Mucosa of descending colon (tissue), 3 donors: ENCODE data around the gene ATPAF1. TPM values are rescaled to one million over a fixed set of nuclear protein-coding genes. Genes with fewer than 3 reads are reported as not detected.
"Not testable (repeated sequence)": the region's sequence is repeated elsewhere in the genome, so short reads cannot be mapped to it uniquely, and the experiment has no call there.

ENCODE experiments used
- ATAC-seq: fragments of 200-7000 bp; cut with Tn5 transposase; one replicate; pipeline ENCODE4 v1.9.1; 2020; ENCODE audit warnings: mild to moderate bottlenecking, moderate library complexity
- DNase-seq, 3 donors: peaks; one replicate each; pipeline ENCODE4 v3.0.0-alpha.2; 2020
- H3K36me3 ChIP-seq: fragments of 200-600 bp; one replicate; pipeline ENCODE4 v1.8.0; 2021; ENCODE audit warnings: low read depth, mild to moderate bottlenecking
- H3K4me1 ChIP-seq: fragments of 200-600 bp; one replicate; pipeline ENCODE4 v1.8.0; 2021; ENCODE audit warnings: low read depth, mild to moderate bottlenecking
- H3K4me3 ChIP-seq: fragments of 200-600 bp; one replicate; pipeline ENCODE4 v1.8.0; 2021; ENCODE audit warnings: mild to moderate bottlenecking
- H3K9me3 ChIP-seq: fragments of 200-600 bp; one replicate; pipeline ENCODE4 v1.8.0; 2021; ENCODE audit warnings: mild to moderate bottlenecking
- intact Hi-C, 2 donors: fragments of 100-400 bp; cut with DNase I in 1 of 2; cut with micrococcal nuclease in 1 of 2; formaldehyde crosslinking; loops; one replicate each; pipeline versions ENCODE4 v1.11.0 to v1.11.1; 2022; cut with DNase I, micrococcal nuclease
- total RNA-seq, 3 donors: library from RNA; stranded (reverse); fragmentation: NEBNext Ultra II Directional in 2 of 3; extraction: Animal tissue kit (Norgen Biotek cat#: 25700) in 2 of 3; gene quantifications; one replicate each; pipeline versions ENCODE4 v1.2.1 to v1.2.4, GENCODE V29; 2021 to 2023
- TF ChIP-seq, protein P1 (sequence below): fragments of 200-600 bp; IDR thresholded peaks from one replicate; pipeline ENCODE4 v1.8.0; 2022; ENCODE audit warnings: antibody characterized with exemption, mild to moderate bottlenecking
- donor health status: DM: no; HTN: no; CAD: no; lungs with moderate emphysema.
- donor health status: DM: no; HTN: no; CAD: no.
- donor health status: DM: no; HTN: yes; CAD: no.

The ATPAF1 gene
- total RNA-seq, 3 donors from 2014 or later: 49.7 to 54.9 (median 52.6) TPM

DNA sequence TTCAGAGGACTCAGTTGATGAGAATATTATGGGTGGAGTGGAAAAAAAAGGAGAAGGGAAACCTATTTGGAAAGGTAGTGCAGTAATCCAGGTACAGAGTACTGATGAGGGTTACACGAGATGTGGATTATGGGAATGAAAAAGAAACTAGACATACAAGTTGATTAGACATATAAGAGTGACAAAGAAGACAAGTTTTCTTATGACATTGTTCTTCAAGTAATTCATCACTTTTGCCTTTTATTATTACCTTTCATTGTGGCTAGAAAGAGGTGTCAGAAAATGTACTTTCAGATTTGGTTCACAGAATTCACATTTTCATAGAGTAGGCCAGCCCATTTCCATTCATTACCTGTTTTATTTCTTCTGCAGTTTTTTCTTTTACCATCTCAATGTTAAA is 10.4 kb downstream of the ATPAF1 start:
- H3K9me3 ChIP-seq: no peaks in the 10 kb centered on the region
- DNase-seq: no peak
- no peak overlapping the region for H3K4me3 ChIP-seq
- peaks cover 12% of the 10 kb centered on the region for H3K4me1 ChIP-seq
- TF ChIP-seq, protein P1, sequence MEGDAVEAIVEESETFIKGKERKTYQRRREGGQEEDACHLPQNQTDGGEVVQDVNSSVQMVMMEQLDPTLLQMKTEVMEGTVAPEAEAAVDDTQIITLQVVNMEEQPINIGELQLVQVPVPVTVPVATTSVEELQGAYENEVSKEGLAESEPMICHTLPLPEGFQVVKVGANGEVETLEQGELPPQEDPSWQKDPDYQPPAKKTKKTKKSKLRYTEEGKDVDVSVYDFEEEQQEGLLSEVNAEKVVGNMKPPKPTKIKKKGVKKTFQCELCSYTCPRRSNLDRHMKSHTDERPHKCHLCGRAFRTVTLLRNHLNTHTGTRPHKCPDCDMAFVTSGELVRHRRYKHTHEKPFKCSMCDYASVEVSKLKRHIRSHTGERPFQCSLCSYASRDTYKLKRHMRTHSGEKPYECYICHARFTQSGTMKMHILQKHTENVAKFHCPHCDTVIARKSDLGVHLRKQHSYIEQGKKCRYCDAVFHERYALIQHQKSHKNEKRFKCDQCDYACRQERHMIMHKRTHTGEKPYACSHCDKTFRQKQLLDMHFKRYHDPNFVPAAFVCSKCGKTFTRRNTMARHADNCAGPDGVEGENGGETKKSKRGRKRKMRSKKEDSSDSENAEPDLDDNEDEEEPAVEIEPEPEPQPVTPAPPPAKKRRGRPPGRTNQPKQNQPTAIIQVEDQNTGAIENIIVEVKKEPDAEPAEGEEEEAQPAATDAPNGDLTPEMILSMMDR: no peak
- H3K36me3 ChIP-seq: no peaks in the 10 kb centered on the region
- no peak for ATAC-seq
- intact Hi-C loops: no loop called here

DNA sequence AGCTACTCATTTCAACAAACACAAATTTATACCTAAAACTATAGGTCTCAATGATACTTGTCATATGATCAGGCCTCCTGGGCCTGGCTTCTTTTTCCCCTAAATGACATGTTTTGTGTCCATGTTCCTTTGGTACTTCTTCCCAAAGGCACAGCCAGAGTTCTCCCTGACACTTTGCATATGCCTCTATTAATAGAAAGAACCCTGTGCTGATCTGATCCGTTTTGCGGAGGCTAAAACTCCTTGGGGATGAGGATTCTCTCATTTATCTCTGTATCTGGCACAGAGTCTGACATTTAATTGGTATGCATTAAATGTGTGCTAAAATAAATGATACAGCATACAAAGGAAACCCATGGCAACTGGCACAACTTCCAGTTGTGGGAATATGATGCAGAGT is 11.5 kb downstream of the ATPAF1 start:
- ATAC-seq (no peak), DNase-seq (no peak)
- Histone ChIP-seq H3K9me3 (no peaks in the 10 kb centered on the region), H3K4me3 (no peak overlapping the region), H3K4me1 (peaks cover 15% of the 10 kb centered on the region), H3K36me3 (no peaks in the 10 kb centered on the region)
- intact Hi-C loops: no loop called here
- TF ChIP-seq, protein P1: no peak

DNA sequence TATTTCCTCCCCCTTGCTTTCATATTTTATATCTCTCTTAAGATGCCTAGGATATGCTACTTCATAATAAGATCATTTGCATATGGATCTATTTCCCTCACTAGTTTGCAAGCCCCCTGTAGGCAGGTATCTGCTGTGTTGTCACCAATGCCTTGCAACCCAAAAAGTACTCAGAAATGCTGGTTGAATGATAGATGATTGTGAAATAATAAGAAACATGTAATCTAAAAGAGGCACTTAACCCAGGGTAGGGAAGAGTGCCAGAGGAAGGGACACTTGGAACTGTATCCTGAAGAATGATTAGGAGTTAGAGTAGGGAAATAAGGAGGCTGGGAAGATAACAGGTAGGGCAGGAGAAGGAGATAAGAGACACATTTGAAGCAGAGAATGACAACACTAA is 12.3 kb downstream of the ATPAF1 start:
- DNase-seq (no peak), ATAC-seq (no peak)
- Histone ChIP-seq H3K4me1 (peaks cover 15% of the 10 kb centered on the region), H3K36me3 (no peaks in the 10 kb centered on the region), H3K9me3 (no peaks in the 10 kb centered on the region), H3K4me3 (no peak overlapping the region)
- intact Hi-C loops: no loop called here
- TF ChIP-seq, protein P1: no peak

DNA sequence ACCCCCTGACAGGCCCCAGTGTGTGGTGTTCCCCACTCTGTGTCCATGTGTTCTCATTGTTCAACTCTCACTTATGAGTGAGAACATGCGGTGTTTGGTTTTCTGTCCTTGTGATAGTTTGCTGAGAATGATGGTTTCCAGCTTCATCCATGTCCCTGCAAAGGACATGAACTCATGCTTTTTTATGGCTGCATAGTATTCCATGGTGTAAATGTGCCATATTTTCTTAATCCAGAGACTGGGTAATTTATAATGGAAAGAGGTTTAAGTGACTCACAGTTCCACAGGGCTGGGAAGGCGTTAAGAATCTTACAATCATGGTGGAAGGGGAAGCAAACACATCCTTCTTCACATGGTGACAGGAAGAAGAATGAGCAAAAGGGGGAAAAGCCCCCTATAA is 13.5 kb downstream of the ATPAF1 start:
- peaks cover 15% of the 10 kb centered on the region for H3K4me1 ChIP-seq
- DNase-seq, ATAC-seq, H3K4me3 ChIP-seq, intact Hi-C loops, H3K36me3 ChIP-seq, H3K9me3 ChIP-seq: not testable (repeated sequence)

DNA sequence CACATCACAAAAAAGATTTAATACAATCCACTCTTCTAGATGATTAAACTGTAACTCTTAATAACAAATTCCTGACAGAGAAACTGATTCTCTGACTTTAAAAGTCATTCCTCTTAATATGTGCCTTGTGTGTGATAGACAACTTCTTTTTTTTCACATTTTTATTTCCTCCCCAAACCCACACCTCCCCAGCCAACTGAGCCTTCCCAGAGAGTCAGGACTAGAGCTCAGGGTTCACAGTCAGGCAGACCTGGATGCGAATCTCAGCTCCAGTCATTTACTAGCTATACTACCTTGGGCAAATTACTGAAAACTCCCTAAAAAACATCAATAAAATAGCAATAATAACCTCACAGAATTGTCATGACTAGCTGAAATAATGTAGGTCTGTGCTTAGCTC is 14.2 kb downstream of the ATPAF1 start:
- TF ChIP-seq, protein P1: no peak
- intact Hi-C loops: no loop called here
- H3K9me3 ChIP-seq: peaks cover 8% of the 10 kb centered on the region
- peak in 1 of 3 donors; percentile 35 for DNase-seq
- H3K36me3 ChIP-seq: no peaks in the 10 kb centered on the region
- peak; percentile 50 for ATAC-seq
- peaks cover 15% of the 10 kb centered on the region for H3K4me1 ChIP-seq
- no peak overlapping the region for H3K4me3 ChIP-seq

DNA sequence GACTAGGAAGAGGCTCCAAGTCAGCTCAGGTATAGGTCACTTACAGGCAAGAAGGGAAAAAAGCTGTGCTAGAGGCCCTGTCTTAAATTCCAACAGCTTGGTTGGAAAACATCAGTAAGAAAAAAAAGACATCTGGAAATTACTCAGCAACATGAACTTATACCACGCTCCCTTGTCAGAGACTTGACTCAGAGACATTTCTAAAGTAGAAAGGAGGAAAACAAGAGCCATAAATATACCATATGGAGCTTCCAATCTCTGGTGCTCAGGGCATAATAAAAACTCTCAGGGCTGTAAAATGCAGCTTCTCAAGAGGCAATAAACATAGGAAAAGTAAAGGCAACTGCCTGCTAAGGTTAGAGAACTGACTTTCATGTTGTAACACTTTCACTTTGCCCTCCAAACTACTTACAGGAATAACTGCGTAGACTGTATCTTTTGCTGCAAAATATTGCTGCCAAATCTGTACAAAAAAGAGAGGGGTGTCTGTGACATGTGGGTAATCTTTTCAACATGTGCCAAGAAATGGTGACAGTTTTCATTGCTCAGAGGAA is 14.7 kb downstream of the ATPAF1 start:
- Histone ChIP-seq H3K4me1 (peaks cover 15% of the 10 kb centered on the region), H3K36me3 (no peaks in the 10 kb centered on the region)

More for the DNA sequence above, 14.7 kb downstream of the ATPAF1 start:
- TF ChIP-seq, protein P1: no peak
- H3K4me3 ChIP-seq: no peak overlapping the region
- DNase-seq (peak in 1 of 3 donors; percentile 23), ATAC-seq (peak; percentile 97)
- intact Hi-C loops: no loop called here
- peaks cover 8% of the 10 kb centered on the region for H3K9me3 ChIP-seq
